Uterus (tissue), 4 donors: ENCODE measurements around the gene LRRC4C. TPM values are rescaled to one million over a fixed set of nuclear protein-coding genes. Genes with fewer than 3 reads are reported as not detected.

ENCODE experiments used
- DNase-seq, 2 donors: peaks; one replicate each; pipeline ENCODE4 v3.0.0-alpha.2; 2019 to 2020
- H3K27ac ChIP-seq, 2 donors: fragments of 200-600 bp; sonication (generic); 1 replicate in 1 of 2; 2 replicates in 1 of 2; pipeline ENCODE4 v1.5.1; 2016 to 2018
- H3K27me3 ChIP-seq, 2 donors: fragments of 200-600 bp; sonication (generic); one replicate each; pipeline ENCODE4 v1.5.1; 2018 to 2019; ENCODE audit warnings: control low read depth in 1 of 2
- H3K36me3 ChIP-seq, 2 donors: fragments of 200-600 bp; sonication (generic); one replicate each; pipeline ENCODE4 v1.5.1; 2019; ENCODE audit warnings: control low read depth in 1 of 2
- H3K4me1 ChIP-seq, 2 donors: fragments of 200-600 bp; sonication (generic); one replicate each; pipeline ENCODE4 v1.5.1; 2018 to 2019; ENCODE audit warnings: control low read depth in 1 of 2
- H3K4me3 ChIP-seq, 2 donors: fragments of 200-600 bp; sonication (generic); 1 replicate in 1 of 2; 2 replicates in 1 of 2; pipeline ENCODE4 v1.5.1; 2018 to 2019; ENCODE audit warnings: mild to moderate bottlenecking in 1 of 2
- H3K9me3 ChIP-seq, 2 donors: fragments of 200-600 bp; sonication (generic); one replicate each; pipeline ENCODE4 v1.5.1; 2019; ENCODE audit warnings: control low read depth in 1 of 2
- CTCF ChIP-seq, 4 experiments: fragments of 200-600 bp in 2 of 4; fragments of 450-650 bp in 2 of 4; sonication (generic) in 2 of 4; IDR thresholded peaks; one replicate each; pipeline ENCODE4 v1.5.1; 2016 to 2019; ENCODE audit warnings: antibody characterized with exemption in 4 of 4, mild to moderate bottlenecking in 2 of 4, moderate library complexity in 1 of 4
- POLR2A ChIP-seq, 2 donors: fragments of 450-650 bp; IDR thresholded peaks; one replicate each; pipeline ENCODE4 v1.6.1; 2016; ENCODE audit warnings: antibody characterized with exemption in 2 of 2, mild to moderate bottlenecking in 1 of 2, moderate library complexity in 1 of 2
- intact Hi-C: fragments of 100-400 bp; cut with DNase I; formaldehyde crosslinking; loops from one replicate; pipeline ENCODE4 v1.15.1; 2023; ENCODE audit warnings: low total_unique reads
- total RNA-seq, 4 donors: library from RNA; depleted of rRNA in 3 of 4; stranded (reverse); fragments of >200 nt in 3 of 4; gene quantifications; one replicate each; pipeline versions ENCODE4 v1.1.0 to v1.2.4, GENCODE V29; 2014 to 2023
- donor health status: DM: yes; HTN: yes; CAD: no.

LRRC4C gene
- total RNA-seq, 4 donors from 2014 or later: 1.5 to 16.9 (median 2.1) TPM; not detected in 1

GRCh38 chr11:41383768-41384167 lies 75.7 kb downstream of the LRRC4C start:
- no peak for TF ChIP-seq CTCF (IDR thresholded peaks at IDR 0.05)
- no peak for TF ChIP-seq POLR2A (IDR thresholded peaks at IDR 0.05)
- no peaks in the 10 kb centered on the region for H3K36me3 ChIP-seq
- H3K4me1 ChIP-seq: no peaks in the 10 kb centered on the region
- DNase-seq: no peak
- H3K4me3 ChIP-seq: no peak overlapping the region
- no peak overlapping the region for H3K27ac ChIP-seq
- intact Hi-C loops: no loop called here
- H3K9me3 ChIP-seq: no peaks in the 10 kb centered on the region
- H3K27me3 ChIP-seq: no peaks in the 10 kb centered on the region

- Histone ChIP-seq H3K4me3 (no peak overlapping the region), H3K9me3 (no peaks in the 10 kb centered on the region), H3K36me3 (no peaks in the 10 kb centered on the region), H3K27me3 (no peaks in the 10 kb centered on the region), H3K27ac (no peak overlapping the region), H3K4me1 (no peaks in the 10 kb centered on the region)
- intact Hi-C loops: no loop called here
- TF ChIP-seq CTCF (IDR thresholded peaks at IDR 0.05): no peak
- no peak for TF ChIP-seq POLR2A (IDR thresholded peaks at IDR 0.05)
- no peak for DNase-seq
Observed at GRCh38 chr11:41382927-41383326, 76.5 kb downstream of the LRRC4C start.

- H3K36me3 ChIP-seq: no peaks in the 10 kb centered on the region
- H3K4me1 ChIP-seq: no peaks in the 10 kb centered on the region
- no peaks in the 10 kb centered on the region for H3K9me3 ChIP-seq
- no peak for TF ChIP-seq CTCF (IDR thresholded peaks at IDR 0.05)
- TF ChIP-seq POLR2A (IDR thresholded peaks at IDR 0.05): no peak
- DNase-seq: no peak
- no peak overlapping the region for H3K4me3 ChIP-seq
- H3K27ac ChIP-seq: no peak overlapping the region
- H3K27me3 ChIP-seq: no peaks in the 10 kb centered on the region
- intact Hi-C loops: no loop called here
Observed at GRCh38 chr11:41379084-41379483, 80.4 kb downstream of the LRRC4C start.

- no peak for TF ChIP-seq CTCF (IDR thresholded peaks at IDR 0.05)
- TF ChIP-seq POLR2A (IDR thresholded peaks at IDR 0.05): no peak
- no peak overlapping the region for H3K27ac ChIP-seq
- H3K36me3 ChIP-seq: no peaks in the 10 kb centered on the region
- no peaks in the 10 kb centered on the region for H3K27me3 ChIP-seq
- intact Hi-C loops: no loop called here
- H3K4me3 ChIP-seq: no peak overlapping the region
- DNase-seq: no peak
- no peaks in the 10 kb centered on the region for H3K9me3 ChIP-seq
- H3K4me1 ChIP-seq: no peaks in the 10 kb centered on the region
Observed at GRCh38 chr11:41377709-41378394, 81.6 kb downstream of the LRRC4C start.

- H3K27ac ChIP-seq: no peak overlapping the region
- no peaks in the 10 kb centered on the region for H3K9me3 ChIP-seq
- no peaks in the 10 kb centered on the region for H3K4me1 ChIP-seq
- no peaks in the 10 kb centered on the region for H3K36me3 ChIP-seq
- no peak overlapping the region for H3K4me3 ChIP-seq
- H3K27me3 ChIP-seq: no peaks in the 10 kb centered on the region
- intact Hi-C loops: no loop called here
- no peak for TF ChIP-seq CTCF (IDR thresholded peaks at IDR 0.05)
- TF ChIP-seq POLR2A (IDR thresholded peaks at IDR 0.05): no peak
- DNase-seq: no peak
Observed at GRCh38 chr11:41351825-41352224, 107.6 kb downstream of the LRRC4C start.
